CD4-positive, alpha-beta T cell (primary cell): ENCODE results near the gene MAGI1. TPM values are rescaled to one million over a fixed set of nuclear protein-coding genes. Genes with fewer than 3 reads are reported as not detected.

Source experiments
- ATAC-seq: fragments of 200-7000 bp; cut with Tn5 transposase; one replicate; pipeline ENCODE4 v1.10.0; 2022; ENCODE audit warnings: mild to moderate bottlenecking; ENCODE audit not compliant: poor library complexity
- CTCF ChIA-PET: fragments of 350-600 bp; sonication (Branson Sonifier 250); formaldehyde crosslinking; loops from one replicate; lab custom pipeline; 2021; ENCODE audit warnings: antibody characterized with exemption, inconsistent platforms; lab: Charles Lee
- POLR2A ChIA-PET: fragments of 350-600 bp; sonication (Branson Sonifier 250); formaldehyde crosslinking; loops from one replicate; lab custom pipeline; 2021; ENCODE audit warnings: antibody characterized with exemption, inconsistent platforms; lab: Charles Lee
- DNase-seq, 14 experiments: peaks; one replicate each; pipeline ENCODE4 v3.0.0-alpha.2; 2013 to 2020; ENCODE audit warnings: mixed read lengths in 2 of 14
- H3K27ac ChIP-seq, 2 donors: one replicate each; pipeline versions ENCODE4 v1.5.1 to v1.7.0; 2013; ENCODE audit warnings: low read length in 2 of 2, low read depth in 1 of 2, mild to moderate bottlenecking in 1 of 2
- H3K27me3 ChIP-seq, 2 experiments: 1 replicate in 1 of 2; 2 replicates in 1 of 2; pipeline versions ENCODE4 v1.6.1 to v1.7.0; 2013; ENCODE audit warnings: low read length in 2 of 2, control low read depth in 1 of 2, mild to moderate bottlenecking in 1 of 2, moderate library complexity in 1 of 2; ENCODE audit not compliant: insufficient read depth in 2 of 2, control insufficient read depth in 1 of 2
- H3K36me3 ChIP-seq: one replicate; pipeline ENCODE4 v1.6.1; 2013; ENCODE audit warnings: low read length, control low read depth; ENCODE audit not compliant: insufficient read depth
- H3K4me1 ChIP-seq: one replicate; pipeline ENCODE4 v1.6.1; 2013; ENCODE audit warnings: low read length, control low read depth; ENCODE audit not compliant: insufficient read depth
- H3K4me3 ChIP-seq: one replicate; pipeline ENCODE4 v1.5.1; 2013; ENCODE audit warnings: mild to moderate bottlenecking, low read length, moderate library complexity
- H3K9me3 ChIP-seq, 2 experiments: 1 replicate in 1 of 2; 2 replicates in 1 of 2; pipeline versions ENCODE4 v1.6.1 to v1.7.0; 2013; ENCODE audit warnings: low read length in 2 of 2, mild to moderate bottlenecking in 2 of 2, control low read depth in 1 of 2, moderate library complexity in 1 of 2; ENCODE audit not compliant: control insufficient read depth in 1 of 2, insufficient read depth in 1 of 2
- H3K27ac Mint-ChIP-seq: one replicate; pipeline ENCODE4 v1.8.0; 2020; ENCODE audit warnings: mixed read lengths
- H3K27me3 Mint-ChIP-seq: one replicate; pipeline ENCODE4 v1.8.0; 2021; ENCODE audit warnings: mixed read lengths
- H3K36me3 Mint-ChIP-seq: one replicate; pipeline ENCODE4 v1.8.0; 2021; ENCODE audit warnings: low read depth, mixed read lengths
- H3K4me1 Mint-ChIP-seq: one replicate; pipeline ENCODE4 v1.8.0; 2021; ENCODE audit warnings: low read depth, mixed read lengths
- H3K4me3 Mint-ChIP-seq: one replicate; pipeline ENCODE4 v1.8.0; 2020; ENCODE audit warnings: mild to moderate bottlenecking, mixed read lengths
- H3K9me3 Mint-ChIP-seq: one replicate; pipeline ENCODE4 v1.8.0; 2020; ENCODE audit warnings: mixed read lengths
- intact Hi-C, 2 experiments: fragments of 100-400 bp; cut with DNase I in 1 of 2; cut with micrococcal nuclease in 1 of 2; formaldehyde crosslinking; loops; one replicate each; pipeline versions ENCODE4 v1.15.1 to v1.9.0; 2023 to 2025; cut with DNase I, micrococcal nuclease
- total RNA-seq, 174 experiments: library from RNA in 2 of 174; stranded (reverse) in 2 of 174; gene quantifications; one replicate each; pipeline ENCODE4 v1.2.3 and lab custom pipeline; 2021 to 2026
- TF ChIP-seq, protein P1 (sequence below): fragments of 200-600 bp; IDR thresholded peaks from one replicate; pipeline ENCODE4 v1.8.0; 2022; ENCODE audit warnings: antibody characterized with exemption, mild to moderate bottlenecking

MAGI1 gene
- total RNA-seq, 2 experiments from 2014 or later: not detected

- no peaks in the 10 kb centered on the region for H3K36me3 ChIP-seq
- ATAC-seq (no peak), DNase-seq (no peak)
- TF ChIP-seq, protein P1, sequence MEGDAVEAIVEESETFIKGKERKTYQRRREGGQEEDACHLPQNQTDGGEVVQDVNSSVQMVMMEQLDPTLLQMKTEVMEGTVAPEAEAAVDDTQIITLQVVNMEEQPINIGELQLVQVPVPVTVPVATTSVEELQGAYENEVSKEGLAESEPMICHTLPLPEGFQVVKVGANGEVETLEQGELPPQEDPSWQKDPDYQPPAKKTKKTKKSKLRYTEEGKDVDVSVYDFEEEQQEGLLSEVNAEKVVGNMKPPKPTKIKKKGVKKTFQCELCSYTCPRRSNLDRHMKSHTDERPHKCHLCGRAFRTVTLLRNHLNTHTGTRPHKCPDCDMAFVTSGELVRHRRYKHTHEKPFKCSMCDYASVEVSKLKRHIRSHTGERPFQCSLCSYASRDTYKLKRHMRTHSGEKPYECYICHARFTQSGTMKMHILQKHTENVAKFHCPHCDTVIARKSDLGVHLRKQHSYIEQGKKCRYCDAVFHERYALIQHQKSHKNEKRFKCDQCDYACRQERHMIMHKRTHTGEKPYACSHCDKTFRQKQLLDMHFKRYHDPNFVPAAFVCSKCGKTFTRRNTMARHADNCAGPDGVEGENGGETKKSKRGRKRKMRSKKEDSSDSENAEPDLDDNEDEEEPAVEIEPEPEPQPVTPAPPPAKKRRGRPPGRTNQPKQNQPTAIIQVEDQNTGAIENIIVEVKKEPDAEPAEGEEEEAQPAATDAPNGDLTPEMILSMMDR: no peak
- no peak overlapping the region for H3K4me3 Mint-ChIP-seq
- POLR2A ChIA-PET: no interaction called here
- no peaks in the 10 kb centered on the region for H3K27me3 ChIP-seq
- CTCF ChIA-PET: no interaction called here
- H3K4me1 Mint-ChIP-seq: no peaks in the 10 kb centered on the region
- no peaks in the 10 kb centered on the region for H3K27me3 Mint-ChIP-seq
- intact Hi-C loops: no loop called here
- no peaks in the 10 kb centered on the region for H3K9me3 ChIP-seq
- H3K27ac ChIP-seq: no peak overlapping the region
- no peaks in the 10 kb centered on the region for H3K9me3 Mint-ChIP-seq
- no peak overlapping the region for H3K4me3 ChIP-seq
- no peaks in the 10 kb centered on the region for H3K36me3 Mint-ChIP-seq
- no peaks in the 10 kb centered on the region for H3K4me1 ChIP-seq
- H3K27ac Mint-ChIP-seq: no peak overlapping the region
These were observed 262.2 kb downstream of the MAGI1 start for GRCh38 chr3:65776494-65776893.

DNA sequence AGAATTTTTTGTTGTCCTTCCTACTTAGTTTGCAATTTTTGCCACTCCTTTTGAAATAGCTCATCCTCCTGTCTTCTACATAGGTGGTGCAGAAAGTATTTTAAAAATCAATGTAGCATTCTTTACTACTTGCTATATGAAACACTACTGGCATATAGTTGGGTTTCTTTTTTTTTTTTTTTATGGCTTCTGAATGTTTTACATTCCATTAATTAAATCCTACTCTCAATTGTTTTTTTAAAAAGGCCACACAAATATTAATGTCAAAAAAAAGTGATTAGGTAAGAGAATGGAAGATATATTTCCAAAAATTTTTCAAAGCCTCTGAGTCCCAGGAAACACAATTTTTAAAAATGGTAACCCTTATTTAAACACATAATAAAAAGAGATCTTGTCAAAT is 262.6 kb downstream of the MAGI1 start:
- ChIA-PET POLR2A (no interaction called here), CTCF (no interaction called here)
- Histone ChIP-seq H3K36me3 (no peaks in the 10 kb centered on the region), H3K4me1 (no peaks in the 10 kb centered on the region), H3K27ac (no peak overlapping the region), H3K9me3 (no peaks in the 10 kb centered on the region), H3K4me3 (no peak overlapping the region), H3K27me3 (no peaks in the 10 kb centered on the region)
- intact Hi-C loops: no loop called here
- H3K9me3 Mint-ChIP-seq: no peaks in the 10 kb centered on the region
- no peaks in the 10 kb centered on the region for H3K4me1 Mint-ChIP-seq
- DNase-seq: no peak
- H3K27me3 Mint-ChIP-seq: no peaks in the 10 kb centered on the region
- H3K4me3 Mint-ChIP-seq: no peak overlapping the region
- TF ChIP-seq, protein P1: no peak
- H3K27ac Mint-ChIP-seq: no peak overlapping the region
- ATAC-seq: no peak
- no peaks in the 10 kb centered on the region for H3K36me3 Mint-ChIP-seq

DNA sequence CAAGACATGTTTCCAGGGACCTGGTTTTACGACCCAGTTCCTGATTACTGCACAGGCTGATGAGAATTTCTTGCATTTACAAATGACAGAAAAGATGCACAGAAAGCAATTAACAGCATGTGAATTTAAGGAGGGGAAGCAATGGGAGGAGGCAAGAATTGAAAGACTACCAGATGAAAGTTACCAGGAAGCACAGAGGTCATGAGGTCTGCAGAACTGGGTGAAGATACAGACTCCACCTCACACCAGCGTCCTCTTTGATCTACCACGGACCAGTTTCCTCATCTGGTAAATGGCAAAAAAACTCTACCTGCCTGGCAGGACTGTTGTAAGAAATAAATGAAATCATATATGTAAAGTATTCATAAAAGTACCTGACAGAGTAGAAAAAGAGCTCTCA is 266.0 kb downstream of the MAGI1 start:
- TF ChIP-seq, protein P1: no peak
- H3K27ac Mint-ChIP-seq: no peak overlapping the region
- H3K27me3 Mint-ChIP-seq: no peaks in the 10 kb centered on the region
- no peak for DNase-seq
- Histone ChIP-seq H3K36me3 (no peaks in the 10 kb centered on the region), H3K4me3 (no peak overlapping the region), H3K27me3 (no peaks in the 10 kb centered on the region), H3K27ac (no peak overlapping the region), H3K9me3 (no peaks in the 10 kb centered on the region), H3K4me1 (no peaks in the 10 kb centered on the region)
- no peaks in the 10 kb centered on the region for H3K36me3 Mint-ChIP-seq
- no peak overlapping the region for H3K4me3 Mint-ChIP-seq
- H3K4me1 Mint-ChIP-seq: no peaks in the 10 kb centered on the region
- CTCF ChIA-PET: no interaction called here
- intact Hi-C loops: no loop called here
- POLR2A ChIA-PET: no interaction called here
- H3K9me3 Mint-ChIP-seq: no peaks in the 10 kb centered on the region
- no peak for ATAC-seq
